ENCODE measurements around the gene TMEM254.
"Not testable (repeated sequence)": the region's sequence is repeated elsewhere in the genome, so short reads cannot be mapped to it uniquely, and the experiment has no call there.

TMEM254 gene, protein sequence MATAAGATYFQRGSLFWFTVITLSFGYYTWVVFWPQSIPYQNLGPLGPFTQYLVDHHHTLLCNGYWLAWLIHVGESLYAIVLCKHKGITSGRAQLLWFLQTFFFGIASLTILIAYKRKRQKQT

DNA sequence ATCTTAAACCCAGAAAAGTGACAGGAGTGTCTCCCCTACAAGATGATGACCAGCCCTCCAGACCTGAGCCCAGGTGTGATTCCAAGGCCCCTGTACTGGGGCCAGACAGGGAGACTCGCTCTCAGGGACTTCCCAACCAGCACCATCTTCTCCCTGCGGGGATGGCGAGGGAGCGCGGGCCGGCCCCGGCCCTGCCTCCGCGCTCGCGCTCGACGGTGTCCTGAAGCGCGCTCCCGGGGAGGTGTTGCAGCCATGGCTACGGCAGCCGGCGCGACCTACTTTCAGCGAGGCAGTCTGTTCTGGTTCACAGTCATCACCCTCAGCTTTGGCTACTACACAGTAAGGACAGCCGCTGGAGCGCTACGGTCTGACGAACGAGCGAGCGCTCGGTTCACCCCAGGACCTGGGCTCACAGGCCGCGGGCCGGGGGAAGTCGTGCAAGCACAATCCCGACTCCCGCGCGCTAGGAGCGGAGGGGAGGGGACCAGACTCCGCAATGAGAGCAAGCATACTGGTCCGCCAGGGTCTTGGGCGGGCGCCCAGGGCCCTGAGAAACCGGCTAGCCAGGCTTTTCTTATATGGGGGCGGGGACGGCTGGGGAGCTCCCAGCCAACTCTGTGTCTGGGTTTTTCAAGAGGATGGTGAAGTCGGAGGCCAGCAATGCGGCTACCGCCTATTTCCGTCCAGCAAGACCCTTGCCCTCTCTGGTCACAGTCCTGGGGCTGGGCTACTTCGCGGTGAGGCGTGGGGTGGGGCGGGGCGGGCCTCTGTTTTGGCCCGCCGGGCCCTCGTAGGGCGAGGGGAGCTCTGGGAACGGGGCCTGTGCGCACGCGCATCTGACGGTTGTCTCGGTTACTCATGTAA, at the start of gene TMEM254:
TMEM254 (plus strand) TSS at position 218 of the 864 bp plus-strand sequence; CDS start at position 253, 35 bp downstream.
- peak; percentile 75 to 85 for DNase-seq (ENCODE audit: low read depth in 1 of 2, low spot score in 1 of 2)

DNA sequence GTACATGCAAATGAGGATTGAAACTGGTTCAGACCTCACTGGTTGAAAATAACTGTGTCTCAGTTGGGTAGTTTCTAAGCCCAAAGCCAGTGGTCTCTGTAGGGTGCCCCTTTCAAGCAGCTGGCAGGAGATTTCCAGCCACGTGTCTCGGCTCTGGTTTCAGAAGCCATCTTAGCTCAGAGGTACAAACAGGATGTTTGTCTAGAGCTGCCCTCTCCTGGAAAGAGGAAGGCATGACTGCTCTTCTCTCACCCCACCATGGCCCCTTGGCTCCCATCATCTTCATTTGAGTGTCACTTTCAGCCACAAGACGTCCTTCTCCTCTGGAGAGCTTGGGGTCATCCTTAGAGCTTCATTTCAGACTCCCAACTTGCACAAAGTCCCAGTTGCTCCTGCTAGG, 49.3 kb upstream of the TMEM254 start:
- not testable (repeated sequence) for DNase-seq (ENCODE audit: low read depth in 1 of 2, low spot score in 1 of 2)

DNA sequence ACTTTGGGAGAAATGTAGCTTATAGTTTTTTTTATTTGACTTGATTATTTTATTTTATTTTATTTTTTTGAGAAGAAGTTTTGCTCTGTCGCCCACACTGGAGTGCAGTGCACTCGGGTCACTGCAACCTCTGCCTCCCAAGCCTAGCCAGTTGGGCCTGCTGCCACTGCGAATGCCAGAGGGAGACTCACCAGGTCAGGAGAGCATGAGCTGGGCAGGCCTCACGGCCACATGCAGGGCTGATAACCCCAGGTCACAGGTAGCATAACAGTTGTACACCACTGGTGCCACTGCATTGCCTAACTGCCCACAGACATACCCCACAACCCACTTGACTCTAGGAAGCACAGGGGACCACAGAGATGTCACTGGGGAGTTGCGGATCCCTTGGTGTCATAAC, 48.6 kb upstream of the TMEM254 start:
- DNase-seq (ENCODE audit: low read depth in 1 of 2, low spot score in 1 of 2) = not testable (repeated sequence)

DNA sequence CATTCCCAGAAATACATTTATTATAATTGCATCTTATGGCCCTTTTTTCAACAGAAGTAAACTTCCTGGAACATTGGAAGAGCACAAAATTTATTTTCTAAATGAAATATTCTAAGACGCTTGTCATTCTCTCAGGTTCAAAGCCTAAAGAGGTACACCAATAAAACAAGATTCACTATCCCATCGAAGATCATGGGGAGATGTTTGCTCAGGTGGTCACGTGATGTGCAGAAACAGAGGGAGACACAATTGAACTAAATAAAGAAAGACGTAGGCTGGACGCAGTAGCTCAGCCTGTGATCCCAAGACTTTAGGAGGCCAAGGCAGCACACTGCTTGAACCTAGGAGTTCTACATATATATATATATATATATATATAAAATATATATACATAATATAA, 46.0 kb upstream of the TMEM254 start:
- no peak for DNase-seq (ENCODE audit: low read depth in 1 of 2, low spot score in 1 of 2)

DNA sequence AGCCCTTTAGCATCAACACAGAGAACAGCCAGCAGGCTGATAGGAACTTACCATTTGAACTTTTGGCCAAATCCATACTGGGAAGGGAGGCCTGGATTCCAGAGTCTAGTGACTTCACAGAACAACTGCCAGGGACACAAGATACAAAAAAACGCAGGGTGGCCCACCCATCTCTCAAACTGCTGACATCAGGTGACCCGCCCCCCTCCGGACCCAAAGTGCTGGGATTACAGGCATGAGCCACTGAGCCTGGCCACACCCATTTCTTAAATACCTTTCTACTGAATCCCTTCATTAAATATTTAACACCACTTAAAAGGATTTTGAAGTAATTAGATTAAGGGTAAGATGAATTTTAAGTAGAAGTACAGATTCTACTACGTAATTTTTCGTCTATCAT, 43.7 kb upstream of the TMEM254 start:
- DNase-seq (ENCODE audit: low read depth in 1 of 2, low spot score in 1 of 2) = not testable (repeated sequence)

DNA sequence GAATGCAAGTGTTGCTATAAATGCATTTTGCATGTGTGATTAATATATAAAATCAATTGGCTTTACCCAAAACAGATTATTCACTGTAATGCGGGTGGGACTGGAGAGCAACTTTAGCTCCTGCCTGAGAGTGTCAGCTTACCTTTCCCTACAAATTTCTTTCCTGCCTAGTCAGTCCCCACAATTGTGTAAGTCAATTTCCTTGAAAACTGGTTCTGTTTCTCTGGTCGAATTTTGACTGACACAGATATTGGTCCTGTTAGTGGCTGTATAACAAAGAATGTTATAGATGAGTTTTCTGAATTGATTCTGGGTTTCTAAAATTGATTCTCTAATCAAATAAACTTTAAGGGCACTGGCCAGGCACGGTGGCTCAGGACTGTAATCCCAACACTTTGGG, 43.0 kb upstream of the TMEM254 start:
- DNase-seq (ENCODE audit: low read depth in 1 of 2, low spot score in 1 of 2) = not testable (repeated sequence)

DNA sequence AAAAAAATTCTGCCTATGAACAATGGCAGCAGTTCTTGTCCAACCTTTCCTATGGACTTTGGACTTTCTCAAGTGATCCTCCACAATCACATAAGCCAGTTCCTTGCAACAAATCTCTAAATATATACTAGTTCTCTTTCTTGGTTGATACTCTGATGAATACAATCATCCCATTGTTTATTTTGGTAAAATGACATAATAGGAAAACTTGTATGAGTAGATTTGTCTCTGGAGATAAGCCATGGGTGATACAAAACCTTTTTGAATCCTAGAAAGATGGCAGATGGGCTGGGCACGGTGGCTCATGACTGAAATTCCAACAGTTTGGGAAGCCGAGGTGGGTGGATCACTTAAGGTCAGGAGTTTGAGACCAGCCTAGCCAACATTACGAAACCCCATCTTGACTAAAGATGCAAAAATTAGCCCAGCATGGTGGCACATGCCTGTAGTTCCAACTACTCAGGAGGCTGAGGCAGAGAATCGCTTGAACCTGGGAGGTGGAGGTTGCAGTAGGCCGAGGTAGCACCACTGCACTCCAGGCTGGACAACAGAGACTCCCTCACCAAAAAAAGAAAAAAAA, 41.5 kb upstream of the TMEM254 start:
- DNase-seq (ENCODE audit: low read depth in 1 of 2, low spot score in 1 of 2) = not testable (repeated sequence)

DNA sequence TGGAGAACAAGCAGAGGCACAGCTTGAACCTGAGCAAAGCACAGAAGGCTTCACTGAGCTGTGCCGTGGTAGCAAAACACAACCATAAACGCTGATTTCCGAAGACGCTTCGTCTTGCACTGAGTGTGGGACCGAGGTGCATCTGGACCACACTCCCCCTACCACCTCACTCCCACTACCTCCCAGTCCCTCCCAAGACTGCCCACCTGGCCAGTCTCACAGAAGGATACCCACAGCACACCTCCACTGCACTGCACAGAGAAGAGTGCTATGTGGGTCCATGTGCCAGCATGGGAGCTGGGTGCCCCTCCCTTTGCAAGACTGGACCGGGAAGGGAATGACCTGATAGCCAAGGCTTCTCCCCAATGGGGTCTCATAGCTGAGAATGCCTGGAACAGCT, 40.2 kb upstream of the TMEM254 start:
- DNase-seq (ENCODE audit: low read depth in 1 of 2, low spot score in 1 of 2) = not testable (repeated sequence)

DNA sequence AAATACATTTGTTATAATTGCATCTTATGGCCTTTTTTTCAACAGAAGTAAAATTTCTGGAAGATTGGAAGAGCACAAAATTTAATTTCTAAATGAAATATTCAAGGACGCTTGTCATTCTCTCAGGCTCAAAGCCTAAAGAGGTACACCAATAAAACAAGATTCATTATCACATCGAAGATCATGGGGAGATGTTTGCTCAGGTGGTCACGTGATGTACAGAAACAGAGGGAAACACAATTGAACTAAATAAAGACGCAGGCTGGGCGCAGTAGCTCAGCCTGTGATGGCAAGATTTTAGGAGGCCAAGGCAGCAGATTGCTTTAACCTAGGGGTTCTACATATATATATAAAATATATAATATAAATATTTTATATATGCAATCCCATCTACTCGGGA, 37.3 kb upstream of the TMEM254 start:
- DNase-seq (ENCODE audit: low read depth in 1 of 2, low spot score in 1 of 2) = no peak

DNA sequence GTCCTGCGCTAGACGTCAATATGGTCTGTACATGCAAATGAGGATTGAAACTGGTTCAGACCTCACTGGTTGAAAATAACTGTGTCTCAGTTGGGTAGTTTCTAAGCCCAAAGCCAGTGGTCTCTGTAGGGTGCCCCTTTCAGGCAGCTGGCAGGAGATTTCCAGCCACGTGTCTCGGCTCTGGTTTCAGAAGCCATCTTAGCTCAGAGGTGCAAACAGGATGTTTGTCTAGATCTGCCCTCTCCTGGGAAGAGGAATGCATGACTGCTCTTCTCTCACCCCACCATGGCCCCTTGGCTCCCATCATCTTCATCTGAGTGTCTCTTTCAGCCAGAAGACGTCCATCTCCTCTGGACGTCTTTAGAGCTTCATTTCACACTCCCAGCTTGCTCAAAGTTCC, 33.5 kb upstream of the TMEM254 start:
- not testable (repeated sequence) for DNase-seq (ENCODE audit: low read depth in 1 of 2, low spot score in 1 of 2)

DNA sequence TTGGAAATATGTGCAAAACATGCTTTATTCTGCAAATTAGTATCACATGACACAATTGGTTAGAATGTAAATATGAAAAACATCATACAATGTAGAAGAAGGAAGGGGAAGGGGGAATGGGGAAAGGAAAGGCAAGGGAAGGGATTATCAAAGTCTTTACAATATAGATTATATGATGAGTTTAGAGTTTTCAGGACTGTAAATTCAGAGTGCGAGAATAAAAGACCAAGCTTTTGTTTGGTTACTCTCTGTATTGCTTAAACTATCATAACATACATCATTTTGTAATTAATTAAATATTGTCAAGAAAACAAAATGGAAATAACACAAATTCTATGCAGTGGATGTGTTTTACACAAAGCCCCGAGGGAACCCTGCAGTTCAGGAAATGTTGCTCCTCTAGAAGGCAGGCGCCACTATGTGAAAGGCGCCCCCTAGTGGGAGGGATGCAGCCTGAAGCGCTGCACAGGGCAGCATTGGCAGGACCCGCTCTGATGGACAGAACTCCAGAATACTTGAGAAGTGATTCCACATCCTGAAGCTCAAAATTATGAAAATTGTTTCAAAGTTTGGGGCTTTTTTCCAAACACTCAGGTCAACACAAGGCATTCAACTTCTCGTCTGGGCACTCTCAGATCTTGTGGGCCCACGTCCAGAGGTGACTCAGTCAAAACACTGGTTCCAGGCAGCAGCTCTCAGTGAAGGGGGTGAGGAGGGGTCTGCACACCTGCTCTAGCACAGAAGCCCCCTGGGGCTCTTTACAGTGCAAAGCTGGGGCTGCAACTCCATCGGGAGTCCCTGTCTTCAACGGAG, 31.6 kb upstream of the TMEM254 start:
- peak; percentile 48 to 57 for DNase-seq (ENCODE audit: low read depth in 1 of 2, low spot score in 1 of 2)

DNA sequence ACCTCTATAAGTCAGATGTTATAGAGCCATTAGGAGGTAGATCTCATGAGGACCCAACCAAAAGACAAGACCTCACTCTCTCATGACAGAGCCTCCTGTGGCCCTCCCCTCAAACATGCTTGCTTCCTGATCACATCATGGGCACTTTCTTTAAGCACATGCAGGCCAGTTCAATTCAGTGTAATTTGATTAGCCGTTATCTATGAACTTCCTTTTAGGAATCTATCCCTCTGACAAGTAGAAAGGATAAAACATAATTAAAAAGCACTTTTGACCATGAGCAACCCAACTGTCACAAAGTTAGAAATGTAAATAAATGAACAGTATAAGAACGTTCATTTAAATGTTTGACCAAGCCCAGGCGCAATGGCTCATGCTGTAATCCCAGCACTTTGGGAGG, 27.7 kb upstream of the TMEM254 start:
- no peak for DNase-seq (ENCODE audit: low read depth in 1 of 2, low spot score in 1 of 2)

DNA sequence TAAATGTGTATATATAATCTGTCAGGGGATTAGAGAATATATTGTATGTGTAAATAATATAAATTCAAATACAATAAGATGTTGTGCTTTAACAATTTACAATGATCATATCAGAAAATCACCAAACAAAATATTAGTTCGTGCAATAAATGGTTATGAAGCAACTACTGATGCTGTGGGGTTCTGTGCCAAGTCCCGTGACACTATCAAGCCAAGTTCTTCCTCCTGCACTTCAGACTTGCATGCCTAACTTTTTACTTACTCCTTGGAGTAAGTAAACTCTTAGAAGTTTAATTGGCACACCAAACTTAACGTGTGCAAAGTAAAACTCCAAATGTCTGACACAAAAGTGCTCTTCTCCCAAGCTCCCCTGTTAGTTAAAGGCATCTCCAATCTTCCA, 26.5 kb upstream of the TMEM254 start:
- DNase-seq (ENCODE audit: low read depth in 1 of 2, low spot score in 1 of 2) = no peak

DNA sequence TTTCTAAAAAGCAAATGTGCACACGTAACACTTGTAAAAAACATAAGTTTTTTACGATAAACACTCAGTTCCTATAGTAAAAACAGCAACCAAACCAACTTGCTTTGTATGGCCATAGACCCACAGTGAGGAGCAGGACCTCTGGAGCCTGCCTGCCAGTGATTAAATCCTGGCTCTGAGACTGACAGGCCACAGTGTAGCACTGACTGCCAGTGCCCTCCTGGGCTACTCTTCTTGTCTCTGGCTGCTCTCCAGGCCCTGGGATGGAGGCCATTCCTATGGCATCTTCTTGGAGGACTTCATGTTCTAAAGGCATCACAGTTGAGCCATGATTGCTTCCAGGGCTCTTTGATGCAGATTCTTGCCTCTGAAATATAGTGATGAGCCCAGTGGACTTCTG, 22.7 kb upstream of the TMEM254 start:
- no peak for DNase-seq (ENCODE audit: low read depth in 1 of 2, low spot score in 1 of 2)

DNA sequence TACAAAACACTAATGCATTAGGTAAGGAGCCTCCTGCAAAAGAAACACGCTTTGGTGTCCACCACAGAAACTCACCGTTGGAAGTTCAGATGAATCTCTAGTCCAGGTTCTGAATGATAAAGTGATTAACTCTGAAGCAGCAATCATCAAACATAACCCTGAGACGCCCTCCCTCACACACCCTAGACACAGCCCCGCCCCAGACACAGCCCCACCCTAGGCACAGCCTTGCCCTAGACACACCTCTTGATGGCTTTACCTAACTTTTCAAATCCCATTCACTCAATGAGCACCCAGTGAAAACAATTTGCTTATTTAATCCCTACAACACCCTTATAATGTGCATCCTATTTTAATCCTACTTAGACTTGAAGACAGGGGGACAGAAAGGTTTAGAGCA, 21.3 kb upstream of the TMEM254 start:
- no peak for DNase-seq (ENCODE audit: low read depth in 1 of 2, low spot score in 1 of 2)

DNA sequence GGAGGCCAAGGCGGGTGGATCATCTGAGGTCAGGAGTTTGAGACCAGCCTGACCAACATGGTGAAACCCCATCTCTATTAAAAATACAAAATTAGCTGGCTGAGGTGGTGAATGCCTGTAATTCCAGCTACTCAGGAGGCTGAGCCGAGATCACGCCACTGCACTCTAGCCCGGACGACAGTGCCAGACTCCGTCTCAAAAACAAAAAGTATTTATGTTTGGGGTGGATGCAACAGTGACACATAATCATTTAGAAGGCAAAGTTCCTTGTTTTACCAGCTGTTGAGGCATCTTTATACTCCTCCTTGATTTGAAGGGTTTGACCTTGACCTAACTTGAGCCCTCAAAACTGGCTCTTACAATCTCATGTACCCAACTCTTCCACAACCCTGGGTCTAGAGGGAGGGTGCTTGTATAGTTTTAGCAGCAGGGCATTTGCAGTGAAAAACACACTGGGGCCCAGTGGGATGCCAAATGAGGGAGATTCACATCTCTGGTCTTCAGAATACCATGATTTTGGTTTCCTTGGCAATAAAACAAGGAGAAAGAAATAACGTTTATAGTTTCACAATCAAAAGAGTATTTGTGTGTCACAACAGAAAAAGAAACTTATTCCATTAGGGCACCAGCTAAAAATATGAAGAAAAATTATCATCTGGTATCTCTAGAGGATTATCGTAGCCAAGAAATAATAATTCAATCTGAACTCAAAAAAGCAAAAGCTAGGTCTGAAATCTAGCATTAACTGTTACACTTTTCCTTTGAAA, 14.2 kb upstream of the TMEM254 start:
- DNase-seq (ENCODE audit: low read depth in 1 of 2, low spot score in 1 of 2) = no peak

DNA sequence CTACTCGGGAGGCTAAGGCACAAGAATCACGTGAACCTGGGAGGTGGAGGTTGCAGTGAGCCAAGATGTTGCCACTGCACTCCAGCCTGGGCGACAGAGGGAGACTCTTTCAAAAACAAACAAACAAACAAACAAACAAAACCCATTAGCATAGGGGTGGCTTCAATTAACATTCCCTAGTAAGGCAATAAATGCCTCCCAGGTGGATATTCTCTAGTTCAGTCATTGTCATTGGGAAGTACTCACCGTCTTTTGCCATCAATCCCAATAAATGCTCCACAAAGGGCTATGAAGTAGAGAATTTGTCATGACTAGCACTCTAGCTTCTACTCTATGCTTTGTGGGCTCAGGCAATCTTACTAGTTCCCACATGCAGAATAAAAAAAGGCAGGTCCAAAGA, 11.7 kb upstream of the TMEM254 start:
- no peak for DNase-seq (ENCODE audit: low read depth in 1 of 2, low spot score in 1 of 2)

DNA sequence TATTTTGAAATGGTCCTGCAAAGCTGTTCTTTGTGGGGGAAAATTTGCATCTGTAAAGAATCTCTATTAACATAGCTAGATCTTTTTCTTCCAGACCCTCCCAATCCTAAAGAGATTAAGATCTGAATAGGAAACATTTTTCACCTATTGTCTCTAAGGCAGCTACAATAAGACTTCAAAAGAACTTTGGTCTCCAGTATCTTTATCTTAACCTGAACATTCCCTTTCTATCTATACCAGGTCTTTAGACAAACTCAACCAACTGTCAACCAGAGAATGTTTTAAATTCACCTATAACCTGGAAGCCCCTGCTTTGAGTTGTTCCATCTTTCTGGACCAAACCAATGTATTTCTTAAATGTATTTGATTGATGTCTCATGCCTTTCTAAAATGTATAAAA, 10.6 kb upstream of the TMEM254 start:
- not testable (repeated sequence) for DNase-seq (ENCODE audit: low read depth in 1 of 2, low spot score in 1 of 2)

DNA sequence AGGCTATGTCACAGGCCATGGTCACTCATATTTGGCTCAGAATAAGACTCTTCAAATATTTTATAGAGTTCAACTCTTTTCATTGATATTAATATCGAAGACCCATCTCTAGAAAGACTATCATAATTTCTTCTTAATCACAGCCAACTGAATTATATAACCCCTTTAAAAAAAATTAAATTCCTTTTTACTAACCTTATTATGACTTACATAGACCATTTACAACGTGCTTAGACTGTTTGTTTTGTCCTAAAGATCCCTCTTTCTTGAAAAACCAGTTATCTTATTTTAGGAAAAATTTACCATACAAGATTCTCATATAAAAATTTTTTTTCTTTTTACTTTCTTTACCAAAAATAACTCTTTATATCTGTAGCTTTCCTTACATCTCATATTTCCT, 10.2 kb upstream of the TMEM254 start:
- no peak for DNase-seq (ENCODE audit: low read depth in 1 of 2, low spot score in 1 of 2)

DNA sequence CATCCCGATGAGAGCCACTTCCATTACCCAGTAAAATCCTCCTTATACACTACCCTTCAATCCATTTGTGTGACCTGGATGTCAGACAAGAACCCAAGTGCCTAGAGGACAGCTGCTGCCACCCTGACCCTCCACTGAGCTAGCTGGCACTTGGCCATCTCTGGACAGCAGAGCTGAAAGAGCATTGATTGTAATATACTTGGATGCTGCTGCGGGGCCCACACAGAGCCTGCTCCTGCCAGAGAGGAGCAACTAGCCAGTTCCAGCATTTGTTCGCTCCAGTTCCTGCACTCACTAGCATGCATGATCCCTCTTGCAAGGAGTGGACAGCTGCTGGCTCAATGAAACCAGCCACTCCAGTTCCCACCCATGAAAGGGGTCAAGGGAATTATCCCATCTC, 8.4 kb upstream of the TMEM254 start:
- DNase-seq (ENCODE audit: low read depth in 1 of 2, low spot score in 1 of 2) = no peak

DNA sequence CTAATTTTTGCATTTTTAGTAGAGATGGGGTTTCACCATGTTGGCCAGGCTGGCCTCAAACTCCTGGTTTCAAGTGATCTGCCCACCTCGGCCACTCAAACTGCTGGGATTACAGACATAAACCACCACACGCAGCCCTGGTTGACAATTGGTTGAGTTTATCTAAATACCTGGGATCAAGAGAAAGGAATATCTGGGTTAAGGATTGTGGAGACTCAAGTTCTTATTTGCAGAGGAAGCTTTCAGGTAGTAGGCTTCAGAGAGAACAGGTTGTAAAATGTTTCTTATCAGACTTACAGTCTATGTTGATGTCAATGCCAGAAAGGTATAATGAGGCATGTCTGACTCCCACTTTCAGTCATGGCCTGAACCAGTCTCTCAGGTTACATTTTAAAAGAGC, 5.9 kb upstream of the TMEM254 start:
- no peak for DNase-seq (ENCODE audit: low read depth in 1 of 2, low spot score in 1 of 2)

All from activated CD4-positive, alpha-beta T cell treated with anti-CD3 and anti-CD28 coated beads, Interleukin-2, amount 50 U/mL, for 24 hours (primary cell).